B cell (primary cell): ENCODE measurements around the gene CYP1A1. TPM values are rescaled to one million over a fixed set of nuclear protein-coding genes. Genes with fewer than 3 reads are reported as not detected.

Source experiments
- ATAC-seq: fragments of 200-7000 bp; cut with Tn5 transposase; one replicate; pipeline ENCODE4 v1.10.0; 2021; ENCODE audit warnings: low read depth, mild to moderate bottlenecking, moderate number of reproducible peaks, moderate library complexity
- CTCF ChIA-PET: fragments of 350-600 bp; sonication (Branson Sonifier 250); formaldehyde crosslinking; loops from one replicate; lab custom pipeline; 2021; ENCODE audit warnings: antibody characterized with exemption, inconsistent platforms; lab: Charles Lee
- POLR2A ChIA-PET: fragments of 350-600 bp; sonication (Branson Sonifier 250); formaldehyde crosslinking; loops from one replicate; lab custom pipeline; 2021; ENCODE audit warnings: antibody characterized with exemption; lab: Charles Lee
- DNase-seq: peaks from one replicate; pipeline ENCODE4 v3.0.0; 2013
- H2AFZ ChIP-seq: 2 replicates; pipeline ENCODE4 v1.6.1; 2012; ENCODE audit warnings: mild to moderate bottlenecking, low read depth, low read length; ENCODE audit not compliant: insufficient read depth, poor library complexity, severe bottlenecking
- H3K27ac ChIP-seq, 2 donors: 1 replicate in 1 of 2; 2 replicates in 1 of 2; pipeline ENCODE4 v1.5.1; 2012 to 2013; ENCODE audit warnings: low read length in 2 of 2, mild to moderate bottlenecking in 2 of 2, moderate library complexity in 1 of 2
- H3K27me3 ChIP-seq, 4 experiments: fragments of 200-600 bp in 1 of 4; sonication (generic) in 1 of 4; replicated peaks in 1 of 4; 1 replicate in 2 of 4; 2 replicates in 2 of 4; pipeline versions ENCODE4 v1.6.1 to v1.7.0; 2013 to 2016; ENCODE audit warnings: low read length in 3 of 4, mild to moderate bottlenecking in 2 of 4, mixed read lengths in 1 of 4, moderate library complexity in 1 of 4; ENCODE audit not compliant: insufficient read depth in 4 of 4, control insufficient read depth in 3 of 4; ENCODE audit errors: control extremely low read depth in 1 of 4
- H3K36me3 ChIP-seq, 2 experiments: replicated peaks in 1 of 2; 1 replicate in 1 of 2; 2 replicates in 1 of 2; pipeline versions ENCODE4 v1.6.1 to v1.7.1; 2013; ENCODE audit warnings: low read length in 1 of 2; ENCODE audit not compliant: insufficient read depth in 2 of 2, control insufficient read depth in 1 of 2; ENCODE audit errors: control extremely low read depth in 1 of 2, extremely low read depth in 1 of 2
- H3K4me1 ChIP-seq, 2 donors: fragments of 200-600 bp in 1 of 2; sonication (generic) in 1 of 2; 1 replicate in 1 of 2; 2 replicates in 1 of 2; pipeline versions ENCODE4 v1.5.1 to v1.6.1; 2013 to 2017; ENCODE audit warnings: low read length in 2 of 2; ENCODE audit not compliant: control insufficient read depth in 2 of 2, insufficient read depth in 2 of 2
- H3K4me2 ChIP-seq: replicated peaks from 2 replicates; pipeline ENCODE3; 2012; ENCODE audit warnings: mild to moderate bottlenecking, low read depth, low read length; ENCODE audit not compliant: poor library complexity, severe bottlenecking
- H3K4me3 ChIP-seq, 5 experiments: fragments of 200-600 bp in 1 of 5; sonication (generic) in 1 of 5; 1 replicate in 3 of 5; 2 replicates in 2 of 5; pipeline versions ENCODE4 v1.5.1 to v1.7.0; 2011 to 2016; ENCODE audit warnings: low read length in 4 of 5, mild to moderate bottlenecking in 4 of 5, low read depth in 2 of 5, control low read depth in 1 of 5, moderate library complexity in 1 of 5; ENCODE audit not compliant: insufficient read depth in 1 of 5; ENCODE audit errors: control extremely low read depth in 1 of 5, extremely low read depth in 1 of 5
- H3K79me2 ChIP-seq: fragments of 200-600 bp; sonication (generic); one replicate; pipeline ENCODE4 v1.6.0; 2016; ENCODE audit warnings: low read length; ENCODE audit not compliant: control insufficient read depth, insufficient read depth
- H3K9ac ChIP-seq: fragments of 200-600 bp; sonication (generic); 2 replicates; pipeline ENCODE4 v1.6.1; 2017; ENCODE audit warnings: mild to moderate bottlenecking, low read length, moderate library complexity
- H3K9me3 ChIP-seq, 3 donors: one replicate each; pipeline versions ENCODE4 v1.6.1 to v1.7.1; 2013; ENCODE audit warnings: low read length in 2 of 3; ENCODE audit not compliant: control insufficient read depth in 2 of 3, insufficient read depth in 1 of 3; ENCODE audit errors: control extremely low read depth in 1 of 3
- H4K20me1 ChIP-seq: 2 replicates; pipeline ENCODE4 v1.6.0; 2012; ENCODE audit warnings: mild to moderate bottlenecking, low read length; ENCODE audit not compliant: insufficient read depth, control insufficient read depth, poor library complexity, severe bottlenecking
- H3K27ac Mint-ChIP-seq: one replicate; pipeline ENCODE4 v1.8.0; 2021; ENCODE audit warnings: mixed read lengths
- H3K27me3 Mint-ChIP-seq: one replicate; pipeline ENCODE4 v1.8.0; 2021; ENCODE audit warnings: mixed read lengths
- H3K4me1 Mint-ChIP-seq: one replicate; pipeline ENCODE4 v1.8.0; 2021; ENCODE audit warnings: mixed read lengths
- H3K4me3 Mint-ChIP-seq: one replicate; pipeline ENCODE4 v1.8.0; 2021; ENCODE audit warnings: mixed read lengths
- H3K9me3 Mint-ChIP-seq: one replicate; pipeline ENCODE4 v1.8.0; 2022; ENCODE audit warnings: mixed read lengths; ENCODE audit not compliant: insufficient read depth
- EZH2 ChIP-seq: IDR thresholded peaks from 2 replicates; pipeline ENCODE4 v1.6.1; 2012; ENCODE audit warnings: borderline replicate concordance, low read depth, mild to moderate bottlenecking, moderate library complexity, low read length; ENCODE audit not compliant: insufficient read depth, poor library complexity, severe bottlenecking
- WGBS: methylation state at CpG from one replicate; pipeline ENCODE4 v1.1.5; 2013; ENCODE audit warnings: missing lambda C conversion rate; ENCODE audit not compliant: insufficient coverage; 5-methylcytosine and 5-hydroxymethylcytosine counted together
- intact Hi-C: fragments of 100-400 bp; cut with micrococcal nuclease; formaldehyde crosslinking; loops from one replicate; pipeline ENCODE4 v1.10.0; 2022
- polyA plus RNA-seq: library from polyadenylated mRNA; depleted of rRNA; stranded (reverse); fragments of >200 nt; gene quantifications from 2 replicates; pipeline ENCODE4 v1.2.3, GENCODE V29; 2012
- total RNA-seq, 2 donors: library from RNA; stranded (reverse); fragments of 120-200 nt in 1 of 2; gene quantifications; 1 replicate in 1 of 2; 2 replicates in 1 of 2; pipeline versions ENCODE4 v1.2.3 to v1.2.4, GENCODE V29; 2013 to 2022
- TF ChIP-seq, protein P1 (sequence below): fragments of 200-600 bp; IDR thresholded peaks from one replicate; pipeline ENCODE4 v1.8.0; 2022; ENCODE audit warnings: antibody characterized with exemption, mild to moderate bottlenecking

The CYP1A1 gene
- total and polyA plus RNA-seq, 2 donors (not counting 1 experiment from before 2014, with no cell fraction given) = 0.24 TPM; not detected in 1

- WGBS = 100% methylated on average over 2 of the region's 3 CpGs
- Mint-ChIP-seq H3K27ac (no peak within 1 kb of the TSS), H3K27me3 (peaks cover 9% of the 10 kb centered on the region), H3K9me3 (no peaks in the 10 kb centered on the region), H3K4me3 (no peak within 1 kb of the TSS), H3K4me1 (no peaks in the 10 kb centered on the region)
- Histone ChIP-seq H3K79me2 (no peaks in the 10 kb centered on the region), H2AFZ (no peak within 1 kb of the TSS), H3K4me3 (no peak within 1 kb of the TSS), H3K36me3 (no peaks in the 10 kb centered on the region), H4K20me1 (no peaks in the 10 kb centered on the region), H3K9me3 (peaks cover 0 to 3% (median 0%) of the 10 kb centered on the region in 3 donors), H3K4me1 (no peaks in the 10 kb centered on the region), H3K4me2 (no peak within 1 kb of the TSS), H3K9ac (no peak within 1 kb of the TSS), H3K27me3 (no peaks in the 10 kb centered on the region), H3K27ac (no peak within 1 kb of the TSS)
- intact Hi-C loops = no loop called here
- ChIA-PET CTCF (no interaction called here), POLR2A (interaction anchor here (0.6 kb wide), 1 partner anchor 609 kb away, joined by 5 read pairs; no protein-coding TSS in a partner anchor)
- DNase-seq (no peak), ATAC-seq (no peak)
- TF ChIP-seq, protein P1, sequence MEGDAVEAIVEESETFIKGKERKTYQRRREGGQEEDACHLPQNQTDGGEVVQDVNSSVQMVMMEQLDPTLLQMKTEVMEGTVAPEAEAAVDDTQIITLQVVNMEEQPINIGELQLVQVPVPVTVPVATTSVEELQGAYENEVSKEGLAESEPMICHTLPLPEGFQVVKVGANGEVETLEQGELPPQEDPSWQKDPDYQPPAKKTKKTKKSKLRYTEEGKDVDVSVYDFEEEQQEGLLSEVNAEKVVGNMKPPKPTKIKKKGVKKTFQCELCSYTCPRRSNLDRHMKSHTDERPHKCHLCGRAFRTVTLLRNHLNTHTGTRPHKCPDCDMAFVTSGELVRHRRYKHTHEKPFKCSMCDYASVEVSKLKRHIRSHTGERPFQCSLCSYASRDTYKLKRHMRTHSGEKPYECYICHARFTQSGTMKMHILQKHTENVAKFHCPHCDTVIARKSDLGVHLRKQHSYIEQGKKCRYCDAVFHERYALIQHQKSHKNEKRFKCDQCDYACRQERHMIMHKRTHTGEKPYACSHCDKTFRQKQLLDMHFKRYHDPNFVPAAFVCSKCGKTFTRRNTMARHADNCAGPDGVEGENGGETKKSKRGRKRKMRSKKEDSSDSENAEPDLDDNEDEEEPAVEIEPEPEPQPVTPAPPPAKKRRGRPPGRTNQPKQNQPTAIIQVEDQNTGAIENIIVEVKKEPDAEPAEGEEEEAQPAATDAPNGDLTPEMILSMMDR = no peak
- TF ChIP-seq EZH2 = no peak
These were observed 23.1 kb upstream of the CYP1A1 start, which contains the start of gene CYP1A2 for GRCh38 chr15:74748322-74748946. CYP1A2 (plus strand) TSS chr15:74748845; CDS start chr15:74749739, 894 bp downstream.

DNA sequence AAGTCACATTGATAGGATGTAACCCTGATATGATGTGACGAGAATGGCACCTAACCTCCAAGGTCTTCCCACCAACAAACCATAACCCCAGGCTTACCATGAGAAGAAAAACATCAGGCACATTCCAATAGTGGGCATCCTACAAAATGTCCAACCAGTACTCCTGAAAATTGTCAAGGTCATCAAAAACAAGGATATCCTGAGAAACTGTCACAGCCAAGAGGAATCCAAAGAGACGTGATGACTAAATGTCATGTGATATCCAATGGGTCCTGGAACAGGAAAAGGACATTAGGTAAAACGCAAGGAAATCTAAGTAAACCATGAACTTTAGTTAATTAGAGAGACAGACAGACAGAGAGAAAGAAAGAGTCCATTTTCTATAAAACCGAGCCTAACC lies 21.1 kb upstream of the CYP1A1 start:
- H3K4me3 Mint-ChIP-seq = no peak overlapping the region
- Histone ChIP-seq H3K9me3 (peaks cover 0 to 12% (median 5%) of the 10 kb centered on the region in 3 donors), H3K9ac (no peak overlapping the region), H3K4me2 (no peak overlapping the region), H3K79me2 (no peaks in the 10 kb centered on the region), H3K36me3 (no peaks in the 10 kb centered on the region), H2AFZ (no peak overlapping the region), H3K27ac (no peak overlapping the region), H3K27me3 (peaks cover 0 to 8% (median 2%) of the 10 kb centered on the region in 4 experiments), H4K20me1 (no peaks in the 10 kb centered on the region), H3K4me3 (no peak overlapping the region), H3K4me1 (no peaks in the 10 kb centered on the region)
- no peak overlapping the region for H3K27ac Mint-ChIP-seq
- POLR2A ChIA-PET = no interaction called here
- intact Hi-C loops = no loop called here
- DNase-seq (no peak), ATAC-seq (no peak)
- CTCF ChIA-PET = no interaction called here
- peaks cover 4% of the 10 kb centered on the region for H3K27me3 Mint-ChIP-seq
- peaks cover 4% of the 10 kb centered on the region for H3K4me1 Mint-ChIP-seq
- peaks cover 6% of the 10 kb centered on the region for H3K9me3 Mint-ChIP-seq
- no peak for TF ChIP-seq EZH2
- TF ChIP-seq, protein P1 = no peak
- WGBS = 88% methylated on average over 3 of the region's 4 CpGs
